Hematopoietic multipotent progenitor cell treated with erythropoietin and hydrocortisone succinate and interleukin-3 and kit ligand, for 17 days (in vitro differentiated cells): ENCODE results near the gene SUSD5.
"Not testable (repeated sequence)": the region's sequence is repeated elsewhere in the genome, so short reads cannot be mapped to it uniquely, and the experiment has no call there.

Experiments
- DNase-seq: peaks from one replicate; pipeline ENCODE4 v3.0.0-alpha.2; 2015; ENCODE audit warnings: low spot score

Gene SUSD5

GRCh38 chr3:33194303-33194702 is 24.3 kb downstream of the SUSD5 start:
- DNase-seq = no peak

- DNase-seq = no peak
These were observed 31.3 kb downstream of the SUSD5 start for GRCh38 chr3:33187368-33187634.

GRCh38 chr3:33186524-33187367 is 31.9 kb downstream of the SUSD5 start:
- no peak for DNase-seq

- DNase-seq = no peak
These were observed 33.7 kb downstream of the SUSD5 start for GRCh38 chr3:33184863-33185262.

- not testable (repeated sequence) for DNase-seq
These were observed 37.0 kb downstream of the SUSD5 start for GRCh38 chr3:33181641-33182040.

- DNase-seq = no peak
These were observed 37.4 kb downstream of the SUSD5 start for GRCh38 chr3:33181229-33181628.

- no peak for DNase-seq
These were observed 39.5 kb downstream of the SUSD5 start for GRCh38 chr3:33179132-33179531.

DNA sequence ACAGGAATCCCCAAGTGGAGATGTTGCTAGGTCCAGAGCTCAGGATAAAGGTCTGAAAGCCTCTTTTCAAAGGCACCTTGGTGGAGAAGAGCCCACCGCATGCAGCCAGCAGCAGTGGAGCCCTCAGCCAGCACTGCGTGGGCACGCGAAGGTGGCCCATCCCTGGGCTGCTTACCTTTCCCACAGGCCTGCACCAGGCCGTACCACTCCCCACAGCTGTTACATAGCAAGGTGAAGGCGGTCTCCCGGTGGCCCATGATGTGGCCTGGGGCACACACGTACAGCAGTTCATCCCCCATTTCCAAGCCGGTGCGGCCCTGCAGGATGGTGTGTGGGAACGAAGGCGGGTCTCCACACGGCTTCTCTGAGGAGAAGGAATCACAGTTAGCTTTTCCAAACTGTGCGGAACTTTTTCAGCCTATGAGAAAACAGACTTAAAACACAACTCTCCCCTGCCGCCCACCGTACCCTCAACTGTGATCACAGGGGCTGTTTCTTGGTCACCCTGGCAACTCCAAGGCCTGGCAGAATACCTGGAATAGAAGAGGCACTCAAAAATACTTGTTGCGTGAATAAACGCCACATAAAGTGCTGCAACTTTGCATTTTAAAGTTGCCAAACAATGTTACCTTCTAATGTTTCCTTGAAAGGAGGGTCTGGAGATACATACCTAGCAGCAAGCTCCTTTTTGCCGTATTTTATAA is 43.7 kb downstream of the SUSD5 start:
- DNase-seq = no peak

DNA sequence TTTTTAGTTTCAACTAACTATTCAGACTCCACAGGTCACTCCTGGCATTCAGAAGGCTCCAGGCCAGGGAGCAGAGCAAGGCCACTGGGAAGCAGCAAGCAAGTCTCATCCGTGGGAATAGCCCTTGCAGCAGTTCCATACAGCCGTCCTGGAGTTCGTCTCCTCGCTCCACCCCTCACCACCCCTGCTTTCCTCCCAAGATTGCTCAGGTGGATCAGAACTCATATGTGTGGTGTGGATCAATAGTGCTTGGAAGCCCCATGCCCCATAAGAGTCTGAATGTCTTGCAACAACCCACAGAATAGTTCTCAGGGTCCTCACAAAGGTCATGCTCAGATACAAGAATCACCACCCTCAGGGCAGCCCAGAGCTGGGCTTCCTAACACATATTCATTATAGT is 44.5 kb downstream of the SUSD5 start:
- no peak for DNase-seq

GRCh38 chr3:33173672-33174071 is 44.9 kb downstream of the SUSD5 start:
- DNase-seq = no peak

DNA sequence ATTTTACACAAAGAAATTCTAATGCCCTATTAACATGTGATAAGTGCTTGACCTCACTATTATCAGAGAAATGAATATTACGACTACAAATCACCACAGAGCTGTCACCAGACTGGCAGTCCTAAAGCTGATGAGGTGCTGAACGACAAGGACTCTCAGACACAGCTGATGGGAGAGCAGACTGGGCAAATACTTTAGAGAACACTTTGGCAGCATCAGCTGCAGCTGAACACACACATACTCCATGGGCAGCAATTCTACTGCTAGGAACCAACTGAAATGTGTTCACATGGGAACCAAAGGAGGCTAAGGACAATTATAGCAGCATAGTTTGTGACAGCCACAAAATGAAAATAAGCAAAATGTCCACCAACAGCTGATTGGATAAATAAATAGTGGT is 45.5 kb downstream of the SUSD5 start:
- no peak for DNase-seq

- DNase-seq = no peak
These were observed 47.0 kb downstream of the SUSD5 start for GRCh38 chr3:33171580-33171979.

- DNase-seq = no peak
These were observed 48.1 kb downstream of the SUSD5 start for GRCh38 chr3:33170531-33170930.

- no peak for DNase-seq
These were observed 50.8 kb downstream of the SUSD5 start for GRCh38 chr3:33167716-33168336.

DNA sequence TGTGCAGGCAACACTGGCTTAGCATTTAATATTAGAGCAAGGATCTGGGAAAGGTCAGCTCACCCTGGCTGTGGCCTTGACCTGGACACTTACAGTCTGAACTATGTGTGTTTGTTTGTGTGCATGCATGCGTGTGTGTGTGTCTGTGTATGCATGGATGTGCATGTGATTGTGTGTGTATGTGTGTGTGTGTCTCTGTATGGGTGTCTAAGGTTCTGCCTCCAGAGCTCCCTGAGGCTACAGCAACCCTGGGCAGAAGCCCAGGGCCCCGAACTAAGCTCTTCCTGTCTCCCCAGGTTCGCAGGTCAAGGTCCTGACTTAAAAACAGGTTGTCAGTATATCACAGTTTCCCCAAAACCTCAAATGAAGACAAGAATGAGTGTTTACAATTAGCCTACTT is 51.3 kb downstream of the SUSD5 start:
- DNase-seq = no peak

GRCh38 chr3:33166095-33166494 is 52.5 kb downstream of the SUSD5 start:
- DNase-seq = no peak

GRCh38 chr3:33165372-33165771 is 53.2 kb downstream of the SUSD5 start:
- no peak for DNase-seq

GRCh38 chr3:33162621-33163020 is 56.0 kb downstream of the SUSD5 start:
- DNase-seq = not testable (repeated sequence)

GRCh38 chr3:33159981-33160380 is 58.6 kb downstream of the SUSD5 start:
- no peak for DNase-seq

GRCh38 chr3:33159234-33159633 is 59.4 kb downstream of the SUSD5 start:
- no peak for DNase-seq

DNA sequence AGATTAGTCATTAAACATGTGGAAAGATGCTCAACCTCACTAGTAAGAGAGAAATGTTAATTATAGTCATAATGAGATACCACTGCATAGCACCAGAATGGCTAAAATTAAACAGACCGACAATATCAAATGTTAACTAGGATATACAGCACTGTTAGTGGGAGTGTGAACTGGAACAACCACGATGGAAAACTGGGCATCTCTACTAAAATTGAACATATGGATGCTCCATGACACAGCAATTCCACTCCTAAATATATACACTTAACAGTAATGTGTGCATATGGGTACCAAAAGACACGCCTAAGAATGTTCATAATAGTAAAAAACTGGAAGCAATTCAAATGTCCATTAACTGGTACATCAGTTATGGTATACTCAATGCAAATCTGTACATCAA is 63.3 kb downstream of the SUSD5 start:
- no peak for DNase-seq

DNA sequence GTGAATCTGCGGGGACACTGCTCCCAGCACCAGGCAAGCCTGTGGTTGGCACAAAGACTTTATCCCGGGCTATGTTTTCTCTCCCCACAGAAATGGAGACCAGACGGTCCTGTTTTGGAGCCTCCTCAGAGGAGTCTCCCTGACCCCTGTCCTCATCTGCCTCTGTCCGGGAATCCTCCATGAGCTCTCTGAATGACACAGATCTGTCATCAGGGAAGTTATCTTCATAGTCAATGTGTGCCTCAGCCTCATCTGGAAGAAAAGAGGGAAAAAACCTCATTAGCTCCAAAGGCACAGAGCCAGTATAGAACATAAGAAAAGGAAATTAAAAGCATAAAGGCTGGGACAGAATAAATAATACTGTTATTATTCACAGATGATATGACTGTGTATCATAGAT is 64.8 kb downstream of the SUSD5 start:
- no peak for DNase-seq
